HEK293 (cell line): Measurements from ENCODE around the gene SRPK3.

Experiments used
- CTCF ChIA-PET: fragments of 350-600 bp; formaldehyde crosslinking; extraction: SDS; loops from one replicate; lab custom pipeline; 2021; ENCODE audit warnings: antibody characterized with exemption; lab: Yijun Ruan, JAX
- POLR2A ChIA-PET: fragments of 300-600 bp; formaldehyde crosslinking; extraction: SDS; loops from one replicate; lab custom pipeline; 2020; ENCODE audit warnings: antibody characterized with exemption, inconsistent platforms; lab: Yijun Ruan, JAX
- H3K27ac ChIP-seq: fragments of 200-500 bp; sonication (Bioruptor generic); 2 replicates; pipeline ENCODE4 v1.5.1; 2014; ENCODE audit warnings: low read depth, low read length, control low read depth, inconsistent platforms; ENCODE audit errors: extremely low read depth
- H3K36me3 ChIP-seq, 2 experiments: fragments of 200-500 bp in 1 of 2; sonication (Bioruptor generic) in 1 of 2; 1 replicate in 1 of 2; 2 replicates in 1 of 2; pipeline ENCODE4 v1.5.1; 2014 to 2017; ENCODE audit warnings: inconsistent platforms in 2 of 2, low read length in 2 of 2; ENCODE audit not compliant: control insufficient read depth in 2 of 2, insufficient read depth in 1 of 2
- H3K4me1 ChIP-seq: fragments of 200-500 bp; sonication (Bioruptor generic); 2 replicates; pipeline ENCODE4 v1.5.1; 2014; ENCODE audit warnings: mild to moderate bottlenecking, low read length, inconsistent platforms; ENCODE audit not compliant: control insufficient read depth, insufficient read depth
- H3K4me3 ChIP-seq: 2 replicates; pipeline ENCODE4 v1.5.1; 2011; ENCODE audit warnings: low read depth, mild to moderate bottlenecking, control low read depth, low read length, moderate library complexity
- H3K9me3 ChIP-seq: fragments of 200-500 bp; sonication (Bioruptor generic); 2 replicates; pipeline ENCODE4 v1.5.1; 2014; ENCODE audit warnings: low read depth, low read length, inconsistent platforms; ENCODE audit not compliant: control insufficient read depth, insufficient read depth
- KLF9 ChIP-seq: fragments of 450-650 bp; formaldehyde crosslinking; IDR thresholded peaks from 2 replicates; pipeline ENCODE4 v1.5.1; 2016; ENCODE audit warnings: missing biosample characterization, missing genetic modification characterization, low read depth
- SP7 ChIP-seq: fragments of 450-650 bp; formaldehyde crosslinking; IDR thresholded peaks from 2 replicates; pipeline ENCODE4 v1.5.1; 2016; ENCODE audit warnings: missing biosample characterization, missing genetic modification characterization
- WT1 ChIP-seq: fragments of 450-650 bp; formaldehyde crosslinking; IDR thresholded peaks from 2 replicates; pipeline ENCODE4 v1.5.1; 2016; ENCODE audit warnings: missing biosample characterization, missing genetic modification characterization
- ZEB2 ChIP-seq: fragments of 450-650 bp; formaldehyde crosslinking; IDR thresholded peaks from 2 replicates; pipeline ENCODE4 v1.5.1; 2016; ENCODE audit warnings: missing biosample characterization, missing genetic modification characterization
- ZFP41 ChIP-seq: fragments of 450-650 bp; formaldehyde crosslinking; IDR thresholded peaks from 2 replicates; pipeline ENCODE4 v1.5.1; 2016; ENCODE audit warnings: missing biosample characterization, missing genetic modification characterization, borderline replicate concordance
- ZNF146 ChIP-seq: fragments of 450-650 bp; formaldehyde crosslinking; IDR thresholded peaks from 2 replicates; pipeline ENCODE4 v1.5.1; 2016; ENCODE audit warnings: missing biosample characterization, missing genetic modification characterization
- ZNF311 ChIP-seq: fragments of 450-650 bp; formaldehyde crosslinking; IDR thresholded peaks from 2 replicates; pipeline ENCODE4 v1.5.1; 2017; ENCODE audit warnings: missing biosample characterization, missing genetic modification characterization, borderline replicate concordance
- ZNF544 ChIP-seq: fragments of 450-650 bp; formaldehyde crosslinking; IDR thresholded peaks from 2 replicates; pipeline ENCODE4 v1.5.0; 2017; ENCODE audit warnings: missing biosample characterization, missing genetic modification characterization
- ZNF747 ChIP-seq: fragments of 450-650 bp; formaldehyde crosslinking; IDR thresholded peaks from 2 replicates; pipeline ENCODE4 v1.5.1; 2016; ENCODE audit warnings: missing biosample characterization, missing genetic modification characterization
- ZNF76 ChIP-seq: fragments of 450-650 bp; formaldehyde crosslinking; IDR thresholded peaks from 2 replicates; pipeline ENCODE4; 2016; ENCODE audit warnings: low read depth, missing biosample characterization, missing genetic modification characterization, borderline replicate concordance
- ZNF785 ChIP-seq: fragments of 450-650 bp; formaldehyde crosslinking; IDR thresholded peaks from 2 replicates; pipeline ENCODE4 v1.5.1; 2016; ENCODE audit warnings: missing biosample characterization, missing genetic modification characterization
- ZNF843 ChIP-seq: fragments of 450-650 bp; formaldehyde crosslinking; IDR thresholded peaks from 2 replicates; pipeline ENCODE4 v1.5.1; 2016; ENCODE audit warnings: missing biosample characterization, missing genetic modification characterization
- TF ChIP-seq, protein P1 (sequence below): fragments of 450-650 bp; formaldehyde crosslinking; IDR thresholded peaks from 2 replicates; pipeline ENCODE4 v1.5.1; 2016; ENCODE audit warnings: missing biosample characterization, missing genetic modification characterization
- TF ChIP-seq, protein P2 (sequence below): fragments of 450-650 bp; formaldehyde crosslinking; IDR thresholded peaks from 2 replicates; pipeline ENCODE4 v1.5.1; 2016; ENCODE audit warnings: missing biosample characterization, missing genetic modification characterization, low read depth
- TF ChIP-seq, protein P3 (sequence below): fragments of 450-650 bp; formaldehyde crosslinking; IDR thresholded peaks from 2 replicates; pipeline ENCODE4 v1.5.1; 2016; ENCODE audit warnings: missing biosample characterization, missing genetic modification characterization
- TF ChIP-seq, protein P4 (sequence below): fragments of 450-650 bp; formaldehyde crosslinking; IDR thresholded peaks from 2 replicates; pipeline ENCODE4 v1.5.1; 2016; ENCODE audit warnings: missing biosample characterization, missing genetic modification characterization

SRPK3 gene

DNA sequence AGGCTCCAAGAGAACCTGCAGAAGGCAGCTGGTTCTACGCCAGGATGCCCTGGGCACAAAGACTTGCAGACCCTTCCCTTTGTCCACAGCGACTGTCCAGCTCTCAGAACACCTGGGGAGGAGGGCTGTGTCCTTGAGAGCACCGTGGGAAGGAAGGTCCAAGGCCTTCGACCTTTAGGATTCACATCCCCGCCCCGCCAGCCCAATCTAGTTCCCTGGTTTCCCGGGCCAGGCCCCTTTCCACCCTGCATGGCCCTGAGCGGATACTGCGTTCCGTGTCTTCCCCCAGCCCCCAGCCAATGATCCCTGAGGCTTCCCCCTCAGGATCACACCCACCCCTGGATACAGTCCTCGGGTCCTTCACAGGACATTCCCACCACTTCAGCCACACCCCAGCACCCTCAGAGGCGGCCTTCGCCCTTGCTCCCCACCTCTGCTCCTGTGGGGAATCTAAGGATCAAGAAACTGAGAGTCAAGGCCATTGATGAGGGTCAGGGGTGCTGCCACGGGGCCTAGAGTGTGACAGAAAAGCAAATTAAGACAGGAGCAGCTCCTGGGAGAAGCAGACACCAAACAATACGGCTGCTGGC is 47.1 kb upstream of the SRPK3 start:
- no peak overlapping the region for H3K4me3 ChIP-seq
- POLR2A ChIA-PET, result interaction anchor here (1.1 kb wide), 1 partner anchor 13 kb away, joined by 6 read pairs; no protein-coding TSS in a partner anchor
- peaks cover 0 to 35% of the 10 kb centered on the region in 2 experiments; a peak in 1 of 3 replicates for H3K36me3 ChIP-seq
- no peak overlapping the region for H3K27ac ChIP-seq
- H3K9me3 ChIP-seq, result no peaks in the 10 kb centered on the region
- TF ChIP-seq ZFP41, result no peak
- TF ChIP-seq, protein P1, sequence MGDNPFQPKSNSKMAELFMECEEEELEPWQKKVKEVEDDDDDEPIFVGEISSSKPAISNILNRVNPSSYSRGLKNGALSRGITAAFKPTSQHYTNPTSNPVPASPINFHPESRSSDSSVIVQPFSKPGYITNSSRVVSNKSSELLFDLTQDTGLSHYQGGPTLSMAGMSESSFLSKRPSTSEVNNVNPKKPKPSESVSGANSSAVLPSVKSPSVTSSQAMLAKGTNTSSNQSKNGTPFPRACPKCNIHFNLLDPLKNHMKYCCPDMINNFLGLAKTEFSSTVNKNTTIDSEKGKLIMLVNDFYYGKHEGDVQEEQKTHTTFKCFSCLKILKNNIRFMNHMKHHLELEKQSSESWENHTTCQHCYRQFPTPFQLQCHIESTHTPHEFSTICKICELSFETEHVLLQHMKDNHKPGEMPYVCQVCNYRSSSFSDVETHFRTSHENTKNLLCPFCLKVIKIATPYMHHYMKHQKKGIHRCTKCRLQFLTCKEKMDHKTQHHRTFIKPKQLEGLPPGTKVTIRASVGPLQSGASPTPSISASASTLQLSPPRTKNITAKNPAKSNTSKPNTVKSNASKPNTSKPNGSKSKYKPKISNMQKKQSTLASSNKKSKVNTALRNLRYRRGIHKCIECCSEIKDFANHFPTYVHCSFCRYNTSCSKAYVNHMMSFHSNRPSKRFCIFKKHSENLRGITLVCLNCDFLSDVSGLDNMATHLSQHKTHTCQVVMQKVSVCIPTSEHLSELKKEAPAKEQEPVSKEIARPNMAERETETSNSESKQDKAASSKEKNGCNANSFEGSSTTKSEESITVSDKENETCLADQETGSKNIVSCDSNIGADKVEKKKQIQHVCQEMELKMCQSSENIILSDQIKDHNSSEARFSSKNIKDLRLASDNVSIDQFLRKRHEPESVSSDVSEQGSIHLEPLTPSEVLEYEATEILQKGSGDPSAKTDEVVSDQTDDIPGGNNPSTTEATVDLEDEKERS (tag by site-specific recombination), result no peak
- TF ChIP-seq WT1 (tag by site-specific recombination), result no peak
- TF ChIP-seq ZNF311 (tag by site-specific recombination), result no peak
- no peak for TF ChIP-seq SP7 (tag by site-specific recombination)
- TF ChIP-seq ZNF785, result no peak
- no peak for TF ChIP-seq KLF9 (tag by site-specific recombination)
- TF ChIP-seq ZNF843 (tag by site-specific recombination), result no peak
- TF ChIP-seq ZNF544, result no peak
- TF ChIP-seq ZNF747 (tag by site-specific recombination), result no peak
- TF ChIP-seq ZEB2 (tag by site-specific recombination), result no peak
- TF ChIP-seq, protein P2, sequence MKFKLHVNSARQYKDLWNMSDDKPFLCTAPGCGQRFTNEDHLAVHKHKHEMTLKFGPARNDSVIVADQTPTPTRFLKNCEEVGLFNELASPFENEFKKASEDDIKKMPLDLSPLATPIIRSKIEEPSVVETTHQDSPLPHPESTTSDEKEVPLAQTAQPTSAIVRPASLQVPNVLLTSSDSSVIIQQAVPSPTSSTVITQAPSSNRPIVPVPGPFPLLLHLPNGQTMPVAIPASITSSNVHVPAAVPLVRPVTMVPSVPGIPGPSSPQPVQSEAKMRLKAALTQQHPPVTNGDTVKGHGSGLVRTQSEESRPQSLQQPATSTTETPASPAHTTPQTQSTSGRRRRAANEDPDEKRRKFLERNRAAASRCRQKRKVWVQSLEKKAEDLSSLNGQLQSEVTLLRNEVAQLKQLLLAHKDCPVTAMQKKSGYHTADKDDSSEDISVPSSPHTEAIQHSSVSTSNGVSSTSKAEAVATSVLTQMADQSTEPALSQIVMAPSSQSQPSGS (tag by site-specific recombination), result no peak
- no peak for TF ChIP-seq ZNF76 (tag by site-specific recombination)
- TF ChIP-seq, protein P3, sequence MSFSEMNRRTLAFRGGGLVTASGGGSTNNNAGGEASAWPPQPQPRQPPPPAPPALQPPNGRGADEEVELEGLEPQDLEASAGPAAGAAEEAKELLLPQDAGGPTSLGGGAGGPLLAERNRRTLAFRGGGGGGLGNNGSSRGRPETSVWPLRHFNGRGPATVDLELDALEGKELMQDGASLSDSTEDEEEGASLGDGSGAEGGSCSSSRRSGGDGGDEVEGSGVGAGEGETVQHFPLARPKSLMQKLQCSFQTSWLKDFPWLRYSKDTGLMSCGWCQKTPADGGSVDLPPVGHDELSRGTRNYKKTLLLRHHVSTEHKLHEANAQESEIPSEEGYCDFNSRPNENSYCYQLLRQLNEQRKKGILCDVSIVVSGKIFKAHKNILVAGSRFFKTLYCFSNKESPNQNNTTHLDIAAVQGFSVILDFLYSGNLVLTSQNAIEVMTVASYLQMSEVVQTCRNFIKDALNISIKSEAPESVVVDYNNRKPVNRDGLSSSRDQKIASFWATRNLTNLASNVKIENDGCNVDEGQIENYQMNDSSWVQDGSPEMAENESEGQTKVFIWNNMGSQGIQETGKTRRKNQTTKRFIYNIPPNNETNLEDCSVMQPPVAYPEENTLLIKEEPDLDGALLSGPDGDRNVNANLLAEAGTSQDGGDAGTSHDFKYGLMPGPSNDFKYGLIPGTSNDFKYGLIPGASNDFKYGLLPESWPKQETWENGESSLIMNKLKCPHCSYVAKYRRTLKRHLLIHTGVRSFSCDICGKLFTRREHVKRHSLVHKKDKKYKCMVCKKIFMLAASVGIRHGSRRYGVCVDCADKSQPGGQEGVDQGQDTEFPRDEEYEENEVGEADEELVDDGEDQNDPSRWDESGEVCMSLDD (tag by site-specific recombination), result no peak
- no peaks in the 10 kb centered on the region for H3K4me1 ChIP-seq
- CTCF ChIA-PET, result interaction anchor here (0.5 to 1.2 kb wide), 6 partner anchors 18 to 1996 kb away, joined by 3 to 5 read pairs (median 3); no protein-coding TSS in a partner anchor

DNA sequence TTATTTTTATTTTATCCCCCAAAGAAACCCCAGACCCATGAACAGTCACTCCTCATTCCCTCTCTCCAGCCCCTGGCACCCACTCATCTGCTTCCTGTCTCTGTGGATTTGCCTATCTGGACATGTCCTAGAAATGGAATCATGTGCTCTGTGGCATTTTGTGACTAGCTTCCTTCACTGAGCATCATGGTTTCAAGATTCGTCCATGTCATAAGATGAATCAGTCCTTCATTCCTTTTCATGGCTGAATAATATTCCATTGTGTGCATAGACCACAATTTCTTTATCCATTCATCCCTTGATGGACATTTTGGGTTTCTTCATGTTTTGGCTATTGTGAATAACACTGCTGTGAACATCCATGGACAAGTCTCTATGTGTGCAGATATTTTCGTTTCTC is 46.0 kb upstream of the SRPK3 start:
- Histone ChIP-seq H3K27ac (no peak overlapping the region), H3K9me3 (no peaks in the 10 kb centered on the region), H3K36me3 (peaks cover 0 to 26% of the 10 kb centered on the region in 2 experiments; a peak in 1 of 3 replicates), H3K4me3 (no peak overlapping the region), H3K4me1 (no peaks in the 10 kb centered on the region)
- CTCF ChIA-PET, result interaction anchor here (0.7 kb wide), 1 partner anchor 1997 kb away, joined by 3 read pairs; no protein-coding TSS in a partner anchor
- POLR2A ChIA-PET, result no interaction called here
- peak; percentile 100 for TF ChIP-seq ZNF146 (tag by site-specific recombination)
- TF ChIP-seq, protein P4, sequence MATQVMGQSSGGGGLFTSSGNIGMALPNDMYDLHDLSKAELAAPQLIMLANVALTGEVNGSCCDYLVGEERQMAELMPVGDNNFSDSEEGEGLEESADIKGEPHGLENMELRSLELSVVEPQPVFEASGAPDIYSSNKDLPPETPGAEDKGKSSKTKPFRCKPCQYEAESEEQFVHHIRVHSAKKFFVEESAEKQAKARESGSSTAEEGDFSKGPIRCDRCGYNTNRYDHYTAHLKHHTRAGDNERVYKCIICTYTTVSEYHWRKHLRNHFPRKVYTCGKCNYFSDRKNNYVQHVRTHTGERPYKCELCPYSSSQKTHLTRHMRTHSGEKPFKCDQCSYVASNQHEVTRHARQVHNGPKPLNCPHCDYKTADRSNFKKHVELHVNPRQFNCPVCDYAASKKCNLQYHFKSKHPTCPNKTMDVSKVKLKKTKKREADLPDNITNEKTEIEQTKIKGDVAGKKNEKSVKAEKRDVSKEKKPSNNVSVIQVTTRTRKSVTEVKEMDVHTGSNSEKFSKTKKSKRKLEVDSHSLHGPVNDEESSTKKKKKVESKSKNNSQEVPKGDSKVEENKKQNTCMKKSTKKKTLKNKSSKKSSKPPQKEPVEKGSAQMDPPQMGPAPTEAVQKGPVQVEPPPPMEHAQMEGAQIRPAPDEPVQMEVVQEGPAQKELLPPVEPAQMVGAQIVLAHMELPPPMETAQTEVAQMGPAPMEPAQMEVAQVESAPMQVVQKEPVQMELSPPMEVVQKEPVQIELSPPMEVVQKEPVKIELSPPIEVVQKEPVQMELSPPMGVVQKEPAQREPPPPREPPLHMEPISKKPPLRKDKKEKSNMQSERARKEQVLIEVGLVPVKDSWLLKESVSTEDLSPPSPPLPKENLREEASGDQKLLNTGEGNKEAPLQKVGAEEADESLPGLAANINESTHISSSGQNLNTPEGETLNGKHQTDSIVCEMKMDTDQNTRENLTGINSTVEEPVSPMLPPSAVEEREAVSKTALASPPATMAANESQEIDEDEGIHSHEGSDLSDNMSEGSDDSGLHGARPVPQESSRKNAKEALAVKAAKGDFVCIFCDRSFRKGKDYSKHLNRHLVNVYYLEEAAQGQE (tag by site-specific recombination), result no peak
